HL-60/S4 treated with phorbol 12-myristate 13-acetate at 8.2 ng/mL for 4 days and 3 days (cell line): Measurements from ENCODE around the gene ADAM15.

Experiments used
- in situ Hi-C: fragments of 300-500 bp; cut with MboI; formaldehyde crosslinking; loops from 2 replicates; pipeline ENCODE4 v1.15.0; 2022; ENCODE audit warnings: low sequenced_read_pairs

Gene ADAM15

DNA sequence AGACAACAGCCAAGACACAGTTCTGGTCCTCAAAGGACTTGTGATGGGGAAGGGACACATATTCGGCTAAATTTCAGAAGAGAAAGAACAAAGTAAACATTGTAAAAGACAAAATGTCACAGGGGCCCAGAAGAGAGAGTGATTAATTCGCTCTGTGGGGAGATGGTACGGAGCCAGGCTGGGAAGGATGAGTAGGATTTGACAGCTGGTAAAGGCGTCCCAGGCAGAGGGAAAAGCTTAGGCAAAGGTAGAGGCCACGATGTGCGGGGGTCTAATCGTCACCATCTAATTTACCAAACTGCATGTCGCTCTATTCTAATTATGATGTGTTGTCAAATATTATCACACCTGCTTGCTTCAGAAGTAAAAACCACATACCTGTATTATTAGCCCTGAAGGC is 59.3 kb downstream of the ADAM15 start:
- in situ Hi-C loops: no loop called here

GRCh38 chr1:155110826-155111225 is 59.7 kb downstream of the ADAM15 start:
- in situ Hi-C loops: no loop called here
